Mammary epithelial cell (primary cell): ENCODE measurements around the gene OR10C1.

ENCODE experiments used
- CTCF ChIP-seq, 2 donors: IDR thresholded peaks in 1 of 2; conservative IDR thresholded peaks in 1 of 2; 2 replicates each; pipeline ENCODE4 v1.5.1; 2011 to 2012; ENCODE audit warnings: inconsistent platforms in 2 of 2, low read length in 2 of 2, mild to moderate bottlenecking in 2 of 2, control low read depth in 1 of 2, low read depth in 1 of 2; ENCODE audit not compliant: insufficient read depth in 1 of 2; ENCODE audit errors: extremely low read depth in 1 of 2
- EZH2 ChIP-seq: IDR thresholded peaks from 2 replicates; pipeline ENCODE4 v1.6.1; 2012; ENCODE audit warnings: low read length, inconsistent platforms, borderline replicate concordance

GRCh38 chr6:29478740-29479139, 39.6 kb downstream of the OR10C1 start:
- TF ChIP-seq CTCF (conservative IDR thresholded peaks at IDR 0.05 in 1 of 2, IDR thresholded peaks at IDR 0.05 in 1 of 2; ENCODE audit: extremely low read depth in 1 of 2, insufficient read depth in 1 of 2, low read depth in 1 of 2, low read length in 2 of 2) (no peak), EZH2 (no peak)
